Body of pancreas (tissue), 4 donors: Measurements from ENCODE around the gene FNBP1L.

Experiments
- POLR2A ChIP-seq, 3 donors: fragments of 450-650 bp; IDR thresholded peaks; one replicate each; pipeline ENCODE4 v1.6.1; 2016; ENCODE audit warnings: antibody characterized with exemption in 3 of 3, mild to moderate bottlenecking in 2 of 3
- TF ChIP-seq, protein P1 (sequence below), 7 experiments: fragments of 450-650 bp in 4 of 7; fragments of 200-600 bp in 3 of 7; sonication (generic) in 3 of 7; IDR thresholded peaks; one replicate each; pipeline ENCODE4 v1.5.1; 2016 to 2019; ENCODE audit warnings: antibody characterized with exemption in 7 of 7

DNA sequence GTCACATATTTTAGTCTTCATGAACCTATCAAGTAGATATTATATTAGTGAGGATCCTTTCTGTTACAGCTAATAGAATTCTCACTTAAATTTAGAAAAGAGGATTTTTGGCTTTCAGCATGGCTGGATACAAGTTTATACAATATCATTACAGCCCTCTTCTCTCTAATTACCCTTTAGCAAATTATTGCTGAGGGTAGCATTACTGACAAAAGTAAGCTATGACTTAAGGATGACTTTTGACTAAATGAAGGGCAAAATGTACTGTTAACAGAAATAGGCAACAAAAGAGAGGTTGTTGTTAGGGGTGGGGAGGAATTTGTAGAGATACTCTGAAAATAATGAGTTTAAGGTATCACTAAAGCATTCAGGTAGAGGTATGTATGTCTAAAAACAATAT, 85.8 kb downstream of the FNBP1L start:
- TF ChIP-seq POLR2A (IDR thresholded peaks at IDR 0.05) = no peak
- TF ChIP-seq, protein P1, sequence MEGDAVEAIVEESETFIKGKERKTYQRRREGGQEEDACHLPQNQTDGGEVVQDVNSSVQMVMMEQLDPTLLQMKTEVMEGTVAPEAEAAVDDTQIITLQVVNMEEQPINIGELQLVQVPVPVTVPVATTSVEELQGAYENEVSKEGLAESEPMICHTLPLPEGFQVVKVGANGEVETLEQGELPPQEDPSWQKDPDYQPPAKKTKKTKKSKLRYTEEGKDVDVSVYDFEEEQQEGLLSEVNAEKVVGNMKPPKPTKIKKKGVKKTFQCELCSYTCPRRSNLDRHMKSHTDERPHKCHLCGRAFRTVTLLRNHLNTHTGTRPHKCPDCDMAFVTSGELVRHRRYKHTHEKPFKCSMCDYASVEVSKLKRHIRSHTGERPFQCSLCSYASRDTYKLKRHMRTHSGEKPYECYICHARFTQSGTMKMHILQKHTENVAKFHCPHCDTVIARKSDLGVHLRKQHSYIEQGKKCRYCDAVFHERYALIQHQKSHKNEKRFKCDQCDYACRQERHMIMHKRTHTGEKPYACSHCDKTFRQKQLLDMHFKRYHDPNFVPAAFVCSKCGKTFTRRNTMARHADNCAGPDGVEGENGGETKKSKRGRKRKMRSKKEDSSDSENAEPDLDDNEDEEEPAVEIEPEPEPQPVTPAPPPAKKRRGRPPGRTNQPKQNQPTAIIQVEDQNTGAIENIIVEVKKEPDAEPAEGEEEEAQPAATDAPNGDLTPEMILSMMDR (IDR thresholded peaks at IDR 0.05) = no peak
